MM.1S (cell line): ENCODE results near the gene KIR2DL4.
"Not testable (repeated sequence)": the region's sequence is repeated elsewhere in the genome, so short reads cannot be mapped to it uniquely, and the experiment has no call there.

Experiments
- CTCF ChIP-seq: fragments of 300-600 bp; sonication (generic); IDR thresholded peaks from 2 replicates; pipeline ENCODE4 v1.5.1; 2016; ENCODE audit warnings: antibody characterized with exemption, low read length, mixed read lengths
- EZH2 ChIP-seq: fragments of 300-600 bp; sonication (generic); optimal IDR thresholded peaks from 2 replicates; pipeline ENCODE3; 2017; ENCODE audit warnings: low read depth, mild to moderate bottlenecking, antibody characterized with exemption, low read length, mixed read lengths
- EZH2phosphoT487 ChIP-seq: fragments of 300-600 bp; sonication (generic); IDR thresholded peaks from 2 replicates; pipeline ENCODE4 v1.6.1; 2018; ENCODE audit warnings: antibody characterized with exemption, low read length

GRCh38 chr19:54835126-54835525 lies 31.7 kb downstream of the KIR2DL4 start:
- TF ChIP-seq EZH2phosphoT487, CTCF, EZH2: not testable (repeated sequence)
